ENCODE results near the gene PPP1R12B.
A peak's percentile ranks its signal among the peaks of the same experiment; 100 is the strongest.
"Not testable (repeated sequence)": the region's sequence is repeated elsewhere in the genome, so short reads cannot be mapped to it uniquely, and the experiment has no call there.

Gene PPP1R12B

DNA sequence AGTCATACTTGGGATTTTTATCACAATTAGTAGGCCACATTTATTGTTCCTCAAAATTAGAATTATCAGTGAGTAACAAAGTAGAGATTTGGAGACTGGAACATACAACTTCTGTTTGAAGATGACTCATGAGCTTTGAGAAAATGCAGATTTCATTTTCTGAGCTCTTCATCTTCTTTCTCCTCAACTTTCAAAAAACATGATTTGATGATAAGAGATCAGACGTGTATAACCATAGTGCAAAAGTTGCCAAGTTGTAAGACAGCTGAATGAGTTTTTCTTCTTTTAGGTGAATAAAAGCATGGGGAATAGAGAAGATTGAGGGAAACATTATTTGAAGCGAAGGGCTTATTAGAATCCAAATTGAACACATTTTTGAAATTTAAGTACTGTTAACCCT is 58.4 kb downstream of the PPP1R12B start:
- DNase-seq = not testable (repeated sequence)

DNA sequence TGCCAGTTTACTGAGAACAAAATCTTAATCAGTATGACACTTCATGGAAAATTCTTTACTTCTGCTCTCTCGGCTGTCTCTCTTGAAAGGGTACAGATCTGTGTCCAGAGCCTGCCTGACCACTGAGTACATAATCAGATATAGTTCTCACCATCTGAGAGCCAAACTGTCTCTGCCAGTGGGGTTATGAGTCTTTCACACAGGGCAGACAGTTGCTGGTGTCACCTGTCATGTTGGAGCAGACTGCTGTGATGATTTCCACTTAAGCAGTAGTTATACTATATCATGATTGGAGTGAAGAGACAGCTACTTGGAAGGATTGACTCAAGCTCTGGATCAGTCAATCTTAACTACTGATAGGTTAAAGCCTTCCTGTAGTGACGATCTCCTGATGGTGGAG is 58.9 kb downstream of the PPP1R12B start:
- not testable (repeated sequence) for DNase-seq

DNA sequence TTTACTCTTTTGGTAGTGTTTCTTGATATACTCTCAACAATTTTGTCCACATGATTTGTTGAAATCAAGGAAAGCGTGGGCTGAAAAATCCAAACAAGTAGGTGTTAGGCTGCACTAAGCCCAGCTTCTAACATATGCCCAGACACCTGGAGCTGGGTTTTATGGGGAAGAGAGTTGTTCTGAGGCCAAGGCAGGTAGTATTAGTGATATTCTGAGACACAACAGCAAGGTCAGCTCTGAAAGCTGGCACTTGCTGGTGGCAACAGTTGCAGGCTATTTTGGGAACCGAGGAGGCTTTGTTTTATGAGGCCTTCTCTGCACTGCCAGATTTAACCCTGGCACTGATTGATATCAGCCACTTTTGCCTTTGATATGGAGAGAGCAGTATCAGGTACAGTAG is 61.8 kb downstream of the PPP1R12B start:
- DNase-seq = not testable (repeated sequence)

- DNase-seq = peak in 2 of 3 donors; percentile 4 to 20
These were observed 62.4 kb downstream of the PPP1R12B start for GRCh38 chr1:202410854-202411357.

DNA sequence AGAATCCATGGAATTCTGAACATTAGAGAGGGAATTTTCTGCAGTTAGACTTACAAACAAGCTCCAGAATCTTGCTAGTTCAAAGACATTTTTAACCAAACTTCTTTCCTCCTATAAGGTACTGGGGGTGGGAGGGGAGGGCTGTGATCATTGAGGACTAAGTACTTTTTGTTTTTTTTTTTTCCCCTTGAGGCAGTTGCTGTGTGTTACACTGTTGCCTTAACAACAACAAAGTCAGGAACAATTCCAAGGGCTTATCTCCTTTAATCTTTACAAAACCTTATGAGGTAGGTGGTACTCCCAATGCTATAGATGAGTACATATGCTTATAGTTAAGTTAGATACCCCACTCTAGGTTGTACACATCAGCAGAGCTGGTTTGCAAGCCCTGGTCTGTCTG is 62.9 kb downstream of the PPP1R12B start:
- DNase-seq = no peak

DNA sequence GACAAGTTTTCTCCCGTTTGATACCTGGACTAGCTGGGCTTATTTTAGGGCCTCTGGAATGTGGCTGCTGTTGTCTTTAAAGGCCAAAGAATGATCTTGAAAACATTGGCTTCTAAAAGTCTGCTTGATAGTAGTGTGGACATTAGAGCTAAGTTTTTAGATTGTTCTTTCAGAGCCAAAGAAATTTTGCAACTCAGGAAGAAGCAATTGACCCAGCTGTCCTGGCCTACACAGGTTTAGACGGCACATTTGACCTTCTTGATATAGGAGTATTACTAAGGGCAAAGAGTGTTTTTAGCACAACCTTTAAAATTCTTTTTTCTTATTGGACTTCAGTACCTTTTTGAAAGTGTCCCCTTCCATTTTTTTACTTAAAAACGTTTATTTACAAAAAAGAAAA is 63.9 kb downstream of the PPP1R12B start:
- not testable (repeated sequence) for DNase-seq

- DNase-seq = no peak
These were observed 68.1 kb downstream of the PPP1R12B start for GRCh38 chr1:202416641-202417040.

- DNase-seq = not testable (repeated sequence)
These were observed 68.6 kb downstream of the PPP1R12B start for GRCh38 chr1:202417141-202417540.

DNA sequence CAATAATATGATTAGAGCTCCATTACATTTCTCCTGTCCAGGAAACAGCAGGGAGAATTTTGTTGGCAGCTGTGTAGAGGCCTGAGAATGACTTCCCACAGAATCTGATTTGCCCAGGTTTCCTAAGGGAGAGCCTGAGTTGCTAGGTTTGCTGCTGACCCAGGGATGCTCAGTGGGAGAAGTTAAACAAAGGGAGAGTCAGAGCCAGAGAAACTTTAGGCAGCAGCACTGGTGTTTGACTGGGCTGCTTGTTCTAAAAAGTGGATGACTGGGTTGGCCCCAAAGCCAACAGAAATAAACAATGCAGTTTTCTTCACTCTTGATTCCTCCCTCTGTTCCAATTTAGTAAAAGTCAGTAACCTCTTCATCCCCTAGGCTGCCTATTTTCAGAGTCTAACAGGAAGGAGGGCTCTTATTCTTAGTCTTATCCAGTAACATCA is 69.3 kb downstream of the PPP1R12B start:
- not testable (repeated sequence) for DNase-seq

DNA sequence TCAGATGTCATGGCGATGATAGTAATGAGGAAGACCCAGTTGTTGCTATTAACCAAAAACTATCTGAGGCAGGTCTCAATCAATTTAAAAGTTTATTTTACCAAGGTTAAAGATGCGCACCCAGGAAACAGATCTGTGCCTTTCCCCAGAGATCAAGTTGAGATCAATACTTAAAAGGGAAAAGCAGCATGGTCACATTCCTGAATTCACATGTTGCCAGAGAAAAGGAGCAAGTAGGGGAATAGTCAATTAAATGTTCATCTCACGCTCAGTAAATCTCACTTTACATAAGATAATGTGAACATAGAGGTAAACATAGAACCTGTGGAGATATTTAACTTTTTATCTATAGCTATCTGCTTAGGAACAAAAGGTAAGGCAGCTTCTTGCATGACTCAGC is 71.2 kb downstream of the PPP1R12B start:
- not testable (repeated sequence) for DNase-seq

GRCh38 chr1:202420422-202421094 is 72.1 kb downstream of the PPP1R12B start:
- DNase-seq = not testable (repeated sequence)

GRCh38 chr1:202422709-202423108 is 74.2 kb downstream of the PPP1R12B start:
- DNase-seq = not testable (repeated sequence)

- DNase-seq = not testable (repeated sequence)
These were observed 75.8 kb downstream of the PPP1R12B start for GRCh38 chr1:202424260-202424659.

DNA sequence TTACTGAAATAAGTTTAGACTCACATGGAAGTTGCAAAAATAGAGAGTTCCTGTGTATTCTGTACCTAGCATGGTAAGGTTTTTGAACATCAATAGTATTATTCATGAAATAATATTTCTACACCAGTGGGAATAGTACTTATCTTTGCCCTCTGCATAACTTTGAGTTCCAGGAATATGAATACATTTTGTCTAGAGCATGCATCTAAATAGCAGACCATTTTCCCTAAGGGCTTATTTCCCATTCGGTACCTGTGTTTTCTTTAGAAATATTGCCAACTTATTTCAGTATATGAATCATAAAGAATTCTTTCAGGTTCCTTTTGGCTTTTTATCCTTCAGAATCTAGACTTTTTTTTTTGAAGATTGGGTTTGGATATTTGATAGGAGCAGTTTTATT is 81.6 kb downstream of the PPP1R12B start:
- not testable (repeated sequence) for DNase-seq

GRCh38 chr1:202432338-202432737 is 83.8 kb downstream of the PPP1R12B start:
- DNase-seq = not testable (repeated sequence)

DNA sequence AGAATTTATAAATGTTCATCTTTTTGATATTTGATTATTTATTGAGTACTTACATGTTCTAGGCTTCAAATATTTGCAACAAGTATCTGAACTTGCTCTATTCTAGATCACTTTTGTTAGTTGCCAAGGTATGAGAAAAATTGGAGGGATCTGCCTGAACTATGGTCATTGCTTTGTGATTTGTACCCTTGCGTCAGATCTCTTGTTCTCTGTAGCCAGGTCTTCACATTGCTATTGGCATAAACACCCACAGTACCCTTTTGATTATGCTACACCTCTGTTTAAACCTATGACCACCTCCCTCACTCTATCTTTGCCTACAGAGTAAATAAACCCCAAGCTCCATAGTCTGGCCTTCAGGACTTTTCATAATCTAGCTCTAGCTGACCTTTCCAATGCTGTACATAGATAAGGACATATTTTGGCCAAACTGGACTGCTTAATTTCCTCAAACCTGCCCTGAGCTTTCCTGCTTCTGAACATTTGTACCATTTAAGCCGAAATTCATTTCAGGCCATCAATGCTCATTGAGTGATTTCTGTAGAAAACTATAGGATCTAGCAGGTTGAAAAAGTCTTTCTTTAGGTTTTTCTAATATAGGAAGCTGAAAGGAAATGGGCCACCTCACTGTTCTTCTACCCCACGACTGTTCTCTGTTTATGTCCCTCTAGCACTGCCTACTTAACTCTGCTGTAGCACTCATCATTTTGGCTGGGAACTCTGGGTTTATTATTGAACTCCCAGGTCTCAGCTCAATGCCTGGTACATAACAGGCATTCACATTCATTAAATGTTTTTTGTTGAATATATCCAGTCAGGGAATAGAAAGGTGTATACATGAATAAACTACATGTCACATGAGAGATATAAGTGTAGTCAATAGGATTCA is 84.9 kb downstream of the PPP1R12B start:
- DNase-seq = no peak

- no peak for DNase-seq
These were observed 85.6 kb downstream of the PPP1R12B start for GRCh38 chr1:202434059-202434458.

DNA sequence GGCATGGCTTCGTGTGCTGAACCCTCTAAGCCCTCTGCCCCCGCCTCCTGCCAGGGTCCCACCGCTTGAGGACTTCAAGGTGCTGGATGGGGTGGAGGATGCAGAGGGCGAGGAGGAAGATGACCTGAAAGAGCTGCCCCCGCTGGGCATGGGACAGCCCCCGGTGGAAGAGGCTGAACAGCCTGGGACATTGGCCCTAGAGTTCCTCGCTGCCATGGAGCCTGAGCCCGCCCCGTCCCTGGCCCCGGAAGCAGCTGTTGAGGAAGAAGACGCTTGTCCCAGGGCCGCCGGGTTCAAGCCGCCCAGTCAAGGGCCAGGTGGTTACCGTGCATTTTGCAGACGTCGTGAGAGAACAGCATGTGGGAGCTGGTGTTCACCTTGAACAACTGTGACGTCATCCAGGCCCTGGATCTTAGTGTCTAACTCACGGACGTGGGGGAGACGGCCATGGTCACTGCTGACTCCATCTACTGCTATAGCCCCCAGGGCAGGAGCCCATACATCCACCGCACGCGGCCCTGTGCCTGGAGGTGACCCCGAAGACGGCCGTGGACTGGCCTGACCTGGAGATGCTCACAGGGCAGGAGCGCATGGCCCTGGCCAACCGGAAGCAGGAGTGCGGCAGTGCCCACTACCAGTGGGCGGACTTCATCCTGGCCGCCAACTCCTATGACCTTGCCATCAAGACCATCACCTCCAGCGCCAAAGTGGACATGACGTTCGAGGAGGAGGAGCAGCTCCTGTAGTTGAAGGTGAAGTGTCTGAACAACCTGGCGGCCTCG is 90.1 kb downstream of the PPP1R12B start:
- DNase-seq = no peak

DNA sequence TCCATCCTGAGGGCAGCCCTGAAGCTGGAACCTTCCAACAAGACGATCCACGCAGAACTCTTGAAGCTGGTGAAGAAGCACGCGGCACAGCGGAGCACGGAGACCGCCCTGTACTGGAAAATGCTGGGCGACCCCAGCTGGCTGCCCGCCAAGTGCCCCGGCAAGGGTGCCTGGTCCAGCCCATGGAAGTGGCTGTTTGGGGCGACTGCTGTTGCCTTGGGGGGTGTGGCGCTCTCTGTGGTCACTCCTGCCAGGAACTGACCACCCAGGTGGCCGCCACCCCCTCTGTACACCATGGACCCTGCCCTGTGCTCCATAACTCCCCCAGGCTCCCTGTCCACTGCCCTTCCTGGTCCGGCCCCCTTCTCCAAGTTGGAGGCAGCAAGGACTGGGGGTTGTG is 90.8 kb downstream of the PPP1R12B start:
- no peak for DNase-seq

- DNase-seq = not testable (repeated sequence)
These were observed 99.6 kb downstream of the PPP1R12B start for GRCh38 chr1:202448140-202448539.

DNA sequence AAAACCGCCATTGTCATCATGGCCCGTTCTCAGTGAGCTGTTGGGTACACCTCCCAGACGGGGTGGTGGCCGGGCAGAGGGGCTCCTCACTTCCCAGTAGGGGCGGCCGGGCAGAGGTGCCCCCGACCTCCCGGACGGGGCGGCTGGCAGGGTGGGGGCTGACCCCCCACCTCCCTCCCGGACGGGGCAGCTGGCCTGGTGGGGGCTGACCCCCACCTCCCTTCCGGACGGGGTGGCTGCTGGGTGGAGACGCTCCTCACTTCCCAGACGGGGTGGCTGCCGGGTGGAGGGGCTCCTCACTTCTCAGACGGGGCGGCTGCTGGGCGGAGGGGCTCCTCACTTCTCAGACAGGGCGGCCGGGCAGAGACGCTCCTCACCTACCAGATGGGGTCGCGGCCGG is 103.1 kb downstream of the PPP1R12B start:
- DNase-seq = not testable (repeated sequence)

DNA sequence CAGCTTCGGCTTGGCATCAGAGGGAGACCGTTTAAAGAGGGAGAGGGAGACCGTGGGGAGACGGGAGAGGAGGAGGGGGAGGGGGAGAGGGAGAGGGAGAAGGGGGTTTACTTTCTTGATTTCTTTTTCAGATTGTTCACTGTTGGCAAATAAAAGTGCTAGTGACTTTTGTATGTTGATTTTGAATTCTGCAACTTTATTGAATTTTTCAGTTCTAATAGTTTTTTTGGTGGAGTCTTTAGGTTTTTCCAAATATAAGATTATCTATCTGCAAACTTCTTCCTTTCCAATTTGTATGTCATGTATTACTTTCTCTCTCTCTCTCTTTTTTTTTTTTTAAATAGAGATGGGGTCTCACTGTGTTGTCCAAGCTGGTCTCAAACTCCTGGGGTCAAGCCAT is 104.0 kb downstream of the PPP1R12B start:
- no peak for DNase-seq

All from suppressor macrophage treated with lipopolysaccharide for 1 hour (primary cell).